ENCODE results near the gene ANKFY1.
A peak's percentile ranks its signal among the peaks of the same experiment; 100 is the strongest.
"Not testable (repeated sequence)": the region's sequence is repeated elsewhere in the genome, so short reads cannot be mapped to it uniquely, and the experiment has no call there.

The ANKFY1 gene

DNA sequence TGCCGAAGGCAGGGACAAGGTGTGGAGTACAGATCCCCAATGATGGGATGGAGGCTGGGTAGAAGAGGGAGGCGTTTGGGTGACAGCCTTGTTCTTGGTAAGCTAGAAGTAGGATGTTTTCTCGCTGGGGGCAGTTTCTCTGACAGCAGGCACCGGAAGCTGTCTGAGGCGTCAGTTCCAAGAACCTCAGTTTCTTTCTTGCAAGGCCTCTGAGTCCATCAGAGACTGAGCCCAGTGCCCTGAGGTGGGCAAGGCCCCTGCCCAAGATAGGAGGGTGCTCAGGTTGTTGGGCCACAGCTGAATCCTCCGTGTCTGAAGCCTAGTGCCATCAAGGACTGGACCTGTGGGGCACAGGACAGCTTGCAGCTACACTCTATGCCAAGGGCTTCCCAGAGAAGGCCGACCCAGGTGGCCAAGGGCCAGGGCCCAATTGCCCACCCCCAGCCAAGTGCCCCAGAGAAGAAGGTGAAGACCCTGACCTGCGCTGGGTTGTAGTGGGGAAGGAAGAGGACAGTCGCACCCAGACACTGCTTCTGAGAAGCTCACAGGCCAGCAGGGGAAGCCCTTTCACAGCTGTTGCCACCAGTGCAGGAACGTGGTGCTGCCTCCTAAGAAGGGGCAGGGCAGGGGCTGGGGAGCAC, 107.7 kb downstream of the ANKFY1 start:
- no peak for DNase-seq (ENCODE audit: low read depth in 2 of 2)

- no peak for DNase-seq (ENCODE audit: low read depth in 2 of 2)
These were observed 109.6 kb downstream of the ANKFY1 start for GRCh38 chr17:4154201-4154600.

DNA sequence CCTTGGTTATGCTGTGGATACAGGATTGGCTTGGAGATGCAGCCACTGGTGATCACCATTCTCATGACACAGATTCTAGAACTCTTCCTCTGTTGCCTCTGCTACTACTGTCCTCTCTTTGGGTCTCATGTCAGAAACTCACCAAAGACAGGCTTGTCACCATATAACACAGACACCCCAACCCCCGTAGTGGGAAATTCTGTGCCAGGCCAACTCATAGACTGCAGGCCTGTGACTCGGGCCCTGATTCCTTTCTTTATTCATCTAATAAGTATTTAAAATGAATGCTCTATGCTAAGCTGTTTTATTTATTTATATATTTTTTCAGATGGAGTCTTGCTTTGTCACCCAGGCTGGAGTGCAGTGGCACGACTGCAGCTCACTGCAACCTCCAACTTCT, 111.3 kb downstream of the ANKFY1 start:
- DNase-seq (ENCODE audit: low read depth in 2 of 2), result no peak

DNA sequence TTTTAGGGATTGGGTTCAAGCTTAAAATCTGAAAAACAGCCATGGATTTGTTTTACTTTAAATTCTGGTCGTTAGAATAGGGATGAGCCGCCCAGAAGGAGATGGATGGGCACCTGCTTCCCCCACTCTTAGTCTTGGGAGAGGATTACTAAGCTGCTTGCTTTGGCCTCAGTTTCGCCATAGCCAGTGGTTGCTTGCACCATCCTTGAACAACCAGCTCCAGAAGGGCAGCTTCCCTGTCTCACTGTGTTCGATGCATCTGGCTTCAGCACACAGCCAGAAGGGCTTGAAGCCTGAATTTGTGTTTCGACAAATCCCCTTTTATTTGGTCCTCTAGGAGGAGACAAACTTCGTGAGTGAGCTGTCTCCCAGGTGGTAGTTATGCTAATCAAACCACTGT, 113.7 kb downstream of the ANKFY1 start:
- DNase-seq (ENCODE audit: low read depth in 2 of 2), result no peak

GRCh38 chr17:4148611-4149308, 115.0 kb downstream of the ANKFY1 start:
- DNase-seq (ENCODE audit: low read depth in 2 of 2), result no peak

- DNase-seq (ENCODE audit: low read depth in 2 of 2), result no peak
These were observed 115.9 kb downstream of the ANKFY1 start for GRCh38 chr17:4147751-4148310.

DNA sequence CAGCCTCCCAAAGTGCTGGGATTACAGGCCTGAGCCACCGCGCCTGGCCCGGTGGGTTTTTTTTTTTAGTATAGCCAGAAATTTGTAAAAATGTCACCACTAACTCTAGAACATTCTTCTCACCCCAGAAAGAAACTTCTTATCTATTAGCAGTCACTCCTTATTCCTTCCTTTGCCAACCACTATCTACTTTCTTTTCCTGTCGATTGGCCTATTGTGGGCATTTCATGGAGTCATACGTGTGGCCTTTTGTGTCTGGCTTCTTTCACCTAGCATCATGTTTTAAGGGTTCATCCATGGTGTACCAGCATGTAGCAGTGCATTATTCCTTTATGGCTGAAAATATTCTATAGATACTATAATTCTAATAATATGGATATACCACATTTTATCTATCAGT, 117.1 kb downstream of the ANKFY1 start:
- DNase-seq (ENCODE audit: low read depth in 2 of 2), result no peak

GRCh38 chr17:4144422-4144747, 119.4 kb downstream of the ANKFY1 start:
- DNase-seq (ENCODE audit: low read depth in 2 of 2), result no peak

DNA sequence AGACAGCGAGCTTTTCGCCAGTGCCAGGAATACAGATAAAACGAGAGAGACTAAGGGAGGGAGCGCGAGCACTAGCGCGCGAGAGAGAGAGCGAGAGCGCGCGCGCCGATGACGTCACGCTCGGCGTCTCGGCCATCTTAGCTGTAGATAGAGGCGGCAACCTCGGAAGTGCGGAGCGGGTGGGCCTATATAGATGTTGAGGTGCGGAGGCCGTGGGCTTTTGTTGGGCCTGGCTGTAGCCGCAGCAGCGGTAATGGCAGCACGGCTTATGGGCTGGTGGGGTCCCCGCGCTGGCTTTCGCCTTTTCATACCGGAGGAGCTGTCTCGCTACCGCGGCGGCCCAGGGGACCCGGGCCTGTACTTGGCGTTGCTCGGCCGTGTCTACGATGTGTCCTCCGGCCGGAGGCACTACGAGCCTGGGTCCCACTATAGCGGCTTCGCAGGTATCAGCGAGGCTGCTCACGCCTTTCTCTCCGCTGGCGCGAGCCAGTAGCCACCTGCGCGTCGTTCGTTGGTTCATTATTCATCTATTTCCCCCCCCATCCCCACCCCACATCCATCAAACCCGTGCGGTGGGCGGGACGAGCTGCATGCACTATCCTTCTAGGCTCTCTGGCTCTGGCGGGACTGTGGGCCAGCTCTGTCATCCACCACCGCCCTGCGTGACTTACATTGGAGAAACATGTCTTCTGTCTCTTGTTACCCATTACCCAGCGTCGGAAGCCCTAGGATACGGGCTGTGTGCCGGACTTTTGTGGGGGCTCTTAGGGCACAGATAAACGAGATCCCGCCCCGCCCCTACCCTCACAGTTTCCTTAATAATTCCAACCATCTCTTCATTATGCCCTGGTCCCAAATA, 120.0 kb downstream of the ANKFY1 start:
- DNase-seq (ENCODE audit: low read depth in 2 of 2), result peak; percentile 81 to 85

DNA sequence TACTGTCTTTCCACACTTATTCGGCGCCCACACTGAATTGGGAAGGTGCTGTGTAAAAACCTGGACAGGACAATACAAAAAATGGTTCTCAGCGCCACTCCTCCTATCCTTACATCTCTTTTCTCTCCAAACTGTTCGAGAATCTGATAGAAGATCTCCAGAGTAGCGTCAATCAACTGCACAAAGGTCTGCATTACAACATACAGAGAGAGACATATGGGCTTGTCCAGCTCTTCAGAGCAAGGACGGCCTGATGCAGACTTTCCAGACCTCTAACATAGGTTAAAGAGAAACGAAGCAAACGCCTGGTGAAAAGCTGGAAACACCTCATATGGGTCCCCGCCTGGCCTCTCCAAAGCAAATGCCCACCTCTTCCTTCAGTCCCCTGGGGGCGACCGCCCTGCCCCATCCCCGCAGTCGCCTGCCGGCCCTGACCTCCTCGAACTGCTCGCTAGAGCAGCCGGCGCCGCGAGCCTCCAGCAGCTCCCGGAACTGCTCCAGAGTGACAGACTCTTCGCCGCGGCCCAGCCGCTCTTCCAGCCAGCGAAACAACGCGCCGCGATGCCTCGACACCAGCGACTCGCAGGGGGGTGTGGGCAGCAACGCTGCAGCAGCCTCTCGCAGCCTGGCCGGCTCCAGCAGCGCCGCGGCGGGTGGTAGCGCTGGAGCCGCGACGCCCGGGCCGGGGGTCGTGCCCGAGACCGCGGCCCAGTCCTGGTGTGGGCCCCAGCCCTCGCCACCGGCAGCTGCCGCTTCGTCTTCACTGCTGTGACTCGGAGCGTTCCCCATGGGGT, 121.5 kb downstream of the ANKFY1 start:
- DNase-seq (ENCODE audit: low read depth in 2 of 2), result peak; percentile 6 to 8

- DNase-seq (ENCODE audit: low read depth in 2 of 2), result no peak
These were observed 123.7 kb downstream of the ANKFY1 start for GRCh38 chr17:4140125-4140524.

DNA sequence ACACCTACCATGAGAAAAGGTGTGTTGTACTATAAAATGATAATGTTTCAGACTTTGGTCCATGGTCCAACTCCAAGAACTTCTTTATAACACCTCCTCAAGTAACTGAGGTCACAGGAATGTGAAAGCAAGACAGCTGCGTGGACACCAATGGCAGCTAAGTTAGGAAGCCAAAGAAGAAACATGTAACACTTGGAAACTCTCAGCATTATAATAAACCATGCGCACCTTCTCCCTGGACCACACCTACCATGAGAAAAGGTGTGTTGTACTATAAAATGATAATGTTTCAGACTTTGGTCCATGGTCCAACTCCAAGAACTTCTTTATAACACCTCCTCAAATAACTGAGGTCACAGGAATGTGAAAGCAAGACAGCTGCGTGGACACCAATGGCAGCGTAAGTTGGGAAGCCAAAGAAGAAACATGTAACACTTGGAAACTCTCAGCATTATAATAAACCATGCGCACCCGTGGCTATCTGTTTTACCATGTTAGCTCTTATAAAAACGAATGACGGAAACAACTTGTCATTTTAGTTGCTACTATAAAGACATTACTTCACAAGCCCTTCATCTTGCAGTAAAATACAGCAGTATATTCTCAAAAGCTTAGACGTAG, 124.8 kb downstream of the ANKFY1 start:
- not testable (repeated sequence) for DNase-seq (ENCODE audit: low read depth in 2 of 2)

- DNase-seq (ENCODE audit: low read depth in 2 of 2), result no peak
These were observed 127.4 kb downstream of the ANKFY1 start for GRCh38 chr17:4136373-4136772.

DNA sequence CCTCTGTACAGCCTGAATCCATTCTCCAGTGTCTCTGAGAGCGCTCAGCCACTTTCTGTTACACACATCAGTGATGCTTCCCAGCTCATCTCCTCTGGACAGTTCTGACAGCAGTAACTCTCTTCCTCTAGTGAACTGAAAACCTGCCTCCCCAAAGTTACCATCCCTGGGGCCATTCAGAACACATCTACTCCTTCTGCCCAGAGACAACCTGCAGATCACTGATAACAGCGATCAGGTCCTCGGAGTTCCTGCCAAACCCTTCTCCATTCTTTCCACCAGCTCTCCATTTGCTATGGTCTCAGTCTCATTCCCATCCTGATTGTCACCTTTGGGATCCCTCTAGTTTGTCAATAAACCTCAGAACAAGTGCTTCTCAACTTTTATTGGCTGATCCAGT, 128.3 kb downstream of the ANKFY1 start:
- DNase-seq (ENCODE audit: low read depth in 2 of 2), result no peak

DNA sequence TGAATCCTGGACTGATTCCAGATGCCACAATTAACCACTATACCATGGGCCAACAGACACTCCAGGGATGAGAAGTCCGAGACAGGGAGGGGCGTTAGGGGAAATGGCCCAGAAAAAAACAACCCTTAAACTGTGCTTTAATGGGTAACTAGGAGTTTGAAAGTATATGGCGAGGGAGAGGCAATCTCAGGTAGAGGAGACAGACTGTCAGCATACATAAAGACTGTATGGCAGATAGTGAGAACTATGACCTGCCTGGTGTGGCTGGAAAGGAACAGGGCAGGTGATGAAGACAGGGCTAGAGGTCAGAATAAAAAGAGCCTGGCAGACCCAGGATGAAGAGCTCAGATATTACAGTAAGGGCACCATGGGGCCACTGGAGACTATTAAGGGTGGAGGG, 129.1 kb downstream of the ANKFY1 start:
- DNase-seq (ENCODE audit: low read depth in 2 of 2), result no peak

GRCh38 chr17:4130715-4131114, 133.1 kb downstream of the ANKFY1 start:
- no peak for DNase-seq (ENCODE audit: low read depth in 2 of 2)

GRCh38 chr17:4127555-4127954, 136.2 kb downstream of the ANKFY1 start:
- no peak for DNase-seq (ENCODE audit: low read depth in 2 of 2)

GRCh38 chr17:4125552-4125951, 138.2 kb downstream of the ANKFY1 start:
- DNase-seq (ENCODE audit: low read depth in 2 of 2), result no peak

GRCh38 chr17:4124999-4125398, 138.8 kb downstream of the ANKFY1 start:
- DNase-seq (ENCODE audit: low read depth in 2 of 2), result no peak

DNA sequence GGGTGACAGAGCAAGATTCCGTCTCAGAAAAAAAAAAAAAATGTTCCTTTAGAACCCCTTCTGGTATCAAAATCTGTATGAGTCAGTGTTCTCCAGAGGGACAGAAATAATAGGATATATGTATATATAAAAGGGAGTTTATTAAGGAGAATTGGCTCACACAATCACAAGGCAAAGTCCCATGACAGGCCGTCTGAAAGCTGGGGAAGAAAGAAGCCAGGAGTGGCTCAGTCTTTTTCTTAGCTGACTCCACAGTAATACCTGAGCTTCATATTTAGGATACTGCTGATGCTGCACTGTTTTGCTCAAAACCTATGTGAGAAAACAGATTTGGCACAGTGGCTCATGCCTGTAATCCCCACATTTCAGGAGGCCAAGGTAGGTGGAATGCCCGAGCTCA, 143.4 kb downstream of the ANKFY1 start:
- DNase-seq (ENCODE audit: low read depth in 2 of 2), result no peak

DNA sequence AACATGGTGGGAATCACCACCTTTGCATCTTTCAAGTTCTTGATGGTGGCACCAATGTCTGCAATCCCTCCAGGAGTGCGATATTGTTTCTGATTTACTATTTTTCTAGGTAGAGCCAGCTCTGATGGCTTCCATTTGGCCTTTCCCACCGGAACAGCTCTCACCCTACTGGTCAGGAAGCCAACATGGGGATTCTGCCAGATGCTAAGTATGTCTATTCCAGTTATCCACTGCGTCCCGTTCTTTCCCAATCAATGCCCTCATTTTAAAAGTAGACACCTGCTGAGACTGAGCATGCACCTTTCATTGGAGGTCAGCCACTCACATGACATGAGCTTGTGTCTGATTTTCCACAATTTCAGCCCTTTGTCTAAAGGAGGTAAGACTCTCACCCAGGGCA, 144.5 kb downstream of the ANKFY1 start:
- DNase-seq (ENCODE audit: low read depth in 2 of 2), result no peak

Measured in stimulated activated CD8-positive, alpha-beta memory T cell treated with anti-CD3 and anti-CD28 coated beads, Interleukin-15, amount 100 ng/mL, for 48 hours (primary cell).